ENCODE measurements around the gene JAG2. TPM values are rescaled to one million over a fixed set of nuclear protein-coding genes. Genes with fewer than 3 reads are reported as not detected.

JAG2 gene
- total and polyA plus RNA-seq, 2 donors from 2014 or later, result 6.3 to 26.1 TPM

DNA sequence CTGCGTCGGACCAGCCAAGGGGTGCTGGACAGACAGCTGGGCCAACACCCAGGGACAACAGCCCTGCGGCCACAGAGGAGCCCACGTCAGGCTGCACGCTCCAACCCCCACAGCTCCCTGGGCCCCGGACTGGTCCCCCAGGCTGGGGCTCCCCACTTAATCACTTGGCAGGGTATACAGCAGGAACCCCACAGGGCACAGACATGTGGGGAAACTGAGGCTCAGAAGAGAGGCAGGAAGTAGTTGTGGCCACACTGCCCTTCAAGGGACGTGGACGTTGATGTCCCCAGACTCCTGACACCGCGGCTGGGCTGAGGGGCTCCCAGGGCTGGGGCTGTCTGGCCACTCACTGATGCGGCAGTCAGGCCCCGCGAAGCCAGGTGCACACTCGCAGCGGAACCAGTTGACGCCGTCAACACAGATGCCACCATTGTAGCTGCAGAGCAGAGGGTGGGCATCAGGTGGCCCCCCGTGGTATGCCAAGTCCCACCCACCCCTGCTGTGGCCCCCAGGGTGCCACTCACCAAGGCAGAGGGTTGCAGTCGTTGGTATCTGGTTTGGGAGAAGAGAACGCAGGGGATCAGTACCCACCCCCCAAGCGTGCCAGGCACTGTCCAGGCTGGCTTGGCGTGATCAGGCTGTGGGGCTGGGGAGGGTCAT is 21.5 kb downstream of the JAG2 start:
- no peak overlapping the region for H3K4me3 ChIP-seq (ENCODE audit: low read length in 3 of 3)
- H3K36me3 ChIP-seq (ENCODE audit: control insufficient read depth in 2 of 3, insufficient read depth in 3 of 3, low read length in 3 of 3), result no peaks in the 10 kb centered on the region
- no peak overlapping the region for H3K9ac ChIP-seq (ENCODE audit: low read length in 3 of 3)
- no peaks in the 10 kb centered on the region for H3K9me3 ChIP-seq (ENCODE audit: control insufficient read depth in 2 of 3, insufficient read depth in 1 of 3, low read length in 3 of 3)
- no peak for FAIRE-seq
- H3K27me3 ChIP-seq (ENCODE audit: control insufficient read depth, insufficient read depth, low read length), result no peaks in the 10 kb centered on the region
- intact Hi-C loops (cut with DNase I), result no loop called here
- no peak overlapping the region for H3K27ac ChIP-seq (ENCODE audit: low read depth in 2 of 2, low read length in 2 of 2)
- TF ChIP-seq, protein P1, sequence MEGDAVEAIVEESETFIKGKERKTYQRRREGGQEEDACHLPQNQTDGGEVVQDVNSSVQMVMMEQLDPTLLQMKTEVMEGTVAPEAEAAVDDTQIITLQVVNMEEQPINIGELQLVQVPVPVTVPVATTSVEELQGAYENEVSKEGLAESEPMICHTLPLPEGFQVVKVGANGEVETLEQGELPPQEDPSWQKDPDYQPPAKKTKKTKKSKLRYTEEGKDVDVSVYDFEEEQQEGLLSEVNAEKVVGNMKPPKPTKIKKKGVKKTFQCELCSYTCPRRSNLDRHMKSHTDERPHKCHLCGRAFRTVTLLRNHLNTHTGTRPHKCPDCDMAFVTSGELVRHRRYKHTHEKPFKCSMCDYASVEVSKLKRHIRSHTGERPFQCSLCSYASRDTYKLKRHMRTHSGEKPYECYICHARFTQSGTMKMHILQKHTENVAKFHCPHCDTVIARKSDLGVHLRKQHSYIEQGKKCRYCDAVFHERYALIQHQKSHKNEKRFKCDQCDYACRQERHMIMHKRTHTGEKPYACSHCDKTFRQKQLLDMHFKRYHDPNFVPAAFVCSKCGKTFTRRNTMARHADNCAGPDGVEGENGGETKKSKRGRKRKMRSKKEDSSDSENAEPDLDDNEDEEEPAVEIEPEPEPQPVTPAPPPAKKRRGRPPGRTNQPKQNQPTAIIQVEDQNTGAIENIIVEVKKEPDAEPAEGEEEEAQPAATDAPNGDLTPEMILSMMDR (IDR thresholded peaks at IDR 0.05; ENCODE audit: borderline replicate concordance, extremely low read depth, insufficient read depth), result no peak
- H3K4me1 ChIP-seq (ENCODE audit: control insufficient read depth in 2 of 3, insufficient read depth in 2 of 3, low read depth in 1 of 3, low read length in 3 of 3), result no peaks in the 10 kb centered on the region
- DNase-seq, result peak in 1 of 5 donors; percentile 56

DNA sequence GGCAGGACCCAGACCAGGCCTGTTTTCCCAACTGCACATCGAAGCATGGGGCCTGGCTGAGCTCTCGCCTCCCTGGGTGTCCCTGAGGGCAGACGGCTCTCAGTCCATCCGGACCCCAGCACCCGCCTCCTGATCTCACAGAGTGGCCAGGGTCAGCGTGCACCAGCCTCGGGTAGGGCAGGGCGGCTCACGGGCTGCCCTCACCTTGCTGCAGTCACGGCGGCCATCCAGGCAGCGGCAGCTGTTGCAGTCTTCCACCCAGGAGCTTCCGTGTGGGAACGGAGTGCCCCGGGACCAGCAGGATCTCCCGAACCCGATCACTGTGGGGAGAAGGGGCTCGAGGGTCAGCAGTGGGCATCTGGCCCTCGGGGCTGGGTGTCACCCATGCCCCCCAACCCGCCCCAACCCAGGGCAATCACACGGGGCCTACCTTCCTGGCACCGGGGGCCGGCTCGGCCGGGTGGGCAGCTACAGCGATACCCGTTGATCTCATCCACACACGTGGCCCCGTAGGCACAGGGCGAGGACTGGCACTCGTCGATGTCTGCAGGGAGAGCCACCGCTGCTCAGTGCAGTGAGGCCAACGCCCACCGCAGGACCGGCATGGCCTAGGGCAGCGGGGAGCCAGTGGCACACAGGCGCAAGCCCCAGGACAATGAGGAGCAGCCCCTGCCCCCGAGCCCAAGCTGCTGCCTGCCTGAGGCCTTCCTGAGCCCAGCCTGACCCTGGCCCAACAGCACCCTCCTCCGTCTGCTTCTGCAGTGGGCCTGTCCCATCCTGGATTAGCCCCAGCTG is 22.2 kb downstream of the JAG2 start:
- TF ChIP-seq, protein P1 (IDR thresholded peaks at IDR 0.05; ENCODE audit: borderline replicate concordance, extremely low read depth, insufficient read depth), result no peak

DNA sequence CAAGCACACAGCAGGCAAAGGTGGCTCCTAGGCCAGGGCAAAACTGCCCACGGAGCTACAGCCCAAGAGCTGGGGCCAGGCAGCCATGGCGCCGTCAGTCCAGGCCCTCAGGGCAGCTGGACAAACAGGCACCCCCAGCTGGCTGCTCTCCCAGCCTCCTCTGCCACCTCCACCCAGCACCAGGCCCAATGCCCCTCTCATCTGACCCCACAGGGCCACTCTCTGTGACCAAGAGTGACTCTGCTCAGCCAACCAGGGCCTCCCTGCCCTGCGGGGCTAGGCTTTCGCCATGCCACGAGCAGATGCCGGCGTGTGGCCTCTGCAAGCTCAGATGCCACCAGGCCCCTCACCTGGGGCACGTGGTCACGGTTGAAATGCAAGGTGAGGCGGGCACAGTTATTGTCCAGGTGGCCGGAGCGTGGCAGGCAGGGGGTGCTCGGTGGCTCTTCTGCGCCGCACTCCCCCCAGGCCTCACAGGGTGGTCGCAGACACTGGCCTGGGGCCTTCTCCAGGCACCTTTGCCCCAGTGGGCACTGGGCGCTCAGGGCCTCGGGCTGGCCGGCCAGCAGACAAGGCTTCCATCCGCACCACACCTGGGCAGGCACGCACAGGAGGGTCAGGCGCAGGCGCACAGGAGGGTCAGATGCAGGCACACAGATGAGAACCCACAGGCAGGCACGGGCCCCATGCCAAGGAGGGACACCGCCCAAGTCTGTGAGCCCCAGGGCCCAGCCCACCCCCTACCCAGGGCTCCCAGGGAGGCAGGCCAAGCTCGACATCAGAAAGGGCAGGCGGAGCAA is 23.0 kb downstream of the JAG2 start:
- Histone ChIP-seq H3K27ac (ENCODE audit: low read depth in 2 of 2, low read length in 2 of 2) (no peak overlapping the region), H3K27me3 (ENCODE audit: control insufficient read depth, insufficient read depth, low read length) (no peaks in the 10 kb centered on the region), H3K4me1 (ENCODE audit: control insufficient read depth in 2 of 3, insufficient read depth in 2 of 3, low read depth in 1 of 3, low read length in 3 of 3) (no peaks in the 10 kb centered on the region), H3K36me3 (ENCODE audit: control insufficient read depth in 2 of 3, insufficient read depth in 3 of 3, low read length in 3 of 3) (no peaks in the 10 kb centered on the region), H3K9ac (ENCODE audit: low read length in 3 of 3) (no peak overlapping the region), H3K9me3 (ENCODE audit: control insufficient read depth in 2 of 3, insufficient read depth in 1 of 3, low read length in 3 of 3) (peaks cover 0 to under 1% (median 0%) of the 10 kb centered on the region in 3 donors), H3K4me3 (ENCODE audit: low read length in 3 of 3) (no peak overlapping the region)
- intact Hi-C loops (cut with DNase I), result no loop called here
- no peak for FAIRE-seq
- peak in 1 of 5 donors; percentile 70 for DNase-seq
- TF ChIP-seq, protein P1 (IDR thresholded peaks at IDR 0.05; ENCODE audit: borderline replicate concordance, extremely low read depth, insufficient read depth), result no peak

More for the DNA sequence above, 22.2 kb downstream of the JAG2 start:
- no peaks in the 10 kb centered on the region for H3K4me1 ChIP-seq (ENCODE audit: control insufficient read depth in 2 of 3, insufficient read depth in 2 of 3, low read depth in 1 of 3, low read length in 3 of 3)
- FAIRE-seq, result no peak
- intact Hi-C loops (cut with DNase I), result no loop called here
- H3K27me3 ChIP-seq (ENCODE audit: control insufficient read depth, insufficient read depth, low read length), result no peaks in the 10 kb centered on the region
- H3K4me3 ChIP-seq (ENCODE audit: low read length in 3 of 3), result no peak overlapping the region
- no peaks in the 10 kb centered on the region for H3K9me3 ChIP-seq (ENCODE audit: control insufficient read depth in 2 of 3, insufficient read depth in 1 of 3, low read length in 3 of 3)
- H3K36me3 ChIP-seq (ENCODE audit: control insufficient read depth in 2 of 3, insufficient read depth in 3 of 3, low read length in 3 of 3), result no peaks in the 10 kb centered on the region
- DNase-seq, result peak in 1 of 5 donors; percentile 70
- H3K27ac ChIP-seq (ENCODE audit: low read depth in 2 of 2, low read length in 2 of 2), result no peak overlapping the region
- no peak overlapping the region for H3K9ac ChIP-seq (ENCODE audit: low read length in 3 of 3)

Data from kidney (tissue), 14 donors.